ENCODE measurements around the gene FGFBP1. TPM values are rescaled to one million over a fixed set of nuclear protein-coding genes. Genes with fewer than 3 reads are reported as not detected.

FGFBP1 gene
- total RNA-seq, 1 experiment from 2014 or later: 30.8 TPM

GRCh38 chr4:15928883-15929282, 9.7 kb downstream of the FGFBP1 start:
- H3F3A ChIP-seq (ENCODE audit: insufficient read depth, low read depth): no peaks in the 10 kb centered on the region
- POLR2A ChIA-PET (ENCODE audit: unreplicated experiment): no interaction called here
- no peak overlapping the region for H3K4me2 ChIP-seq
- intact Hi-C loops (cut with micrococcal nuclease; ENCODE audit: unreplicated experiment): no loop called here
- no peaks in the 10 kb centered on the region for H3K9me2 ChIP-seq (ENCODE audit: insufficient read depth)
- DNase-seq: no peak
- H3K4me1 ChIP-seq (replicated peaks; ENCODE audit: insufficient read depth): no peaks in the 10 kb centered on the region
- no peaks in the 10 kb centered on the region for H3K36me3 ChIP-seq (ENCODE audit: low read depth)
- H3K27ac ChIP-seq: no peak overlapping the region
- no peaks in the 10 kb centered on the region for H3K27me3 ChIP-seq (ENCODE audit: insufficient read depth, low read depth)
- CTCF ChIA-PET: no interaction called here
- no peaks in the 10 kb centered on the region for H3K9me3 ChIP-seq (ENCODE audit: insufficient read depth, low read depth)
- no peaks in the 10 kb centered on the region for H3K79me2 ChIP-seq (ENCODE audit: low read depth)
- H2AFZ ChIP-seq: no peak overlapping the region
- H4K20me1 ChIP-seq (ENCODE audit: insufficient read depth): no peaks in the 10 kb centered on the region
- no TSS peak for BruUV-seq (replicated peaks)
- no peak for TF ChIP-seq EZH2 (IDR thresholded peaks at IDR 0.05; ENCODE audit: low read depth)
- TF ChIP-seq, protein P1, sequence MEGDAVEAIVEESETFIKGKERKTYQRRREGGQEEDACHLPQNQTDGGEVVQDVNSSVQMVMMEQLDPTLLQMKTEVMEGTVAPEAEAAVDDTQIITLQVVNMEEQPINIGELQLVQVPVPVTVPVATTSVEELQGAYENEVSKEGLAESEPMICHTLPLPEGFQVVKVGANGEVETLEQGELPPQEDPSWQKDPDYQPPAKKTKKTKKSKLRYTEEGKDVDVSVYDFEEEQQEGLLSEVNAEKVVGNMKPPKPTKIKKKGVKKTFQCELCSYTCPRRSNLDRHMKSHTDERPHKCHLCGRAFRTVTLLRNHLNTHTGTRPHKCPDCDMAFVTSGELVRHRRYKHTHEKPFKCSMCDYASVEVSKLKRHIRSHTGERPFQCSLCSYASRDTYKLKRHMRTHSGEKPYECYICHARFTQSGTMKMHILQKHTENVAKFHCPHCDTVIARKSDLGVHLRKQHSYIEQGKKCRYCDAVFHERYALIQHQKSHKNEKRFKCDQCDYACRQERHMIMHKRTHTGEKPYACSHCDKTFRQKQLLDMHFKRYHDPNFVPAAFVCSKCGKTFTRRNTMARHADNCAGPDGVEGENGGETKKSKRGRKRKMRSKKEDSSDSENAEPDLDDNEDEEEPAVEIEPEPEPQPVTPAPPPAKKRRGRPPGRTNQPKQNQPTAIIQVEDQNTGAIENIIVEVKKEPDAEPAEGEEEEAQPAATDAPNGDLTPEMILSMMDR (conservative IDR thresholded peaks at IDR 0.05): no peak
- no peak overlapping the region for H3K4me3 ChIP-seq

- POLR2A ChIA-PET (ENCODE audit: unreplicated experiment): no interaction called here
- intact Hi-C loops (cut with micrococcal nuclease; ENCODE audit: unreplicated experiment): no loop called here
- Histone ChIP-seq H3K4me3 (no peak overlapping the region), H3F3A (ENCODE audit: insufficient read depth, low read depth) (peaks cover 5% of the 10 kb centered on the region; the same call in 1 of the 2 replicates), H4K20me1 (ENCODE audit: insufficient read depth) (no peaks in the 10 kb centered on the region), H3K27ac (no peak overlapping the region), H3K9me2 (ENCODE audit: insufficient read depth) (no peaks in the 10 kb centered on the region), H3K4me1 (replicated peaks; ENCODE audit: insufficient read depth) (peaks cover 9% of the 10 kb centered on the region), H3K27me3 (ENCODE audit: insufficient read depth, low read depth) (no peaks in the 10 kb centered on the region), H3K36me3 (ENCODE audit: low read depth) (no peaks in the 10 kb centered on the region), H3K79me2 (ENCODE audit: low read depth) (no peaks in the 10 kb centered on the region), H2AFZ (no peak overlapping the region), H3K4me2 (no peak overlapping the region), H3K9me3 (ENCODE audit: insufficient read depth, low read depth) (no peaks in the 10 kb centered on the region)
- no peak for DNase-seq
- TF ChIP-seq, protein P1 (conservative IDR thresholded peaks at IDR 0.05): no peak
- no peak for TF ChIP-seq EZH2 (IDR thresholded peaks at IDR 0.05; ENCODE audit: low read depth)
- CTCF ChIA-PET: no interaction called here
- no TSS peak for BruUV-seq (replicated peaks)
Measured at GRCh38 chr4:15926486-15926885, 12.1 kb downstream of the FGFBP1 start.

- no peaks in the 10 kb centered on the region for H3K36me3 ChIP-seq (ENCODE audit: low read depth)
- H4K20me1 ChIP-seq (ENCODE audit: insufficient read depth): no peaks in the 10 kb centered on the region
- peaks cover 16% of the 10 kb centered on the region for H3K4me1 ChIP-seq (replicated peaks; ENCODE audit: insufficient read depth)
- H3K9me3 ChIP-seq (ENCODE audit: insufficient read depth, low read depth): no peaks in the 10 kb centered on the region
- DNase-seq: no peak
- no peak overlapping the region for H3K27ac ChIP-seq
- no peaks in the 10 kb centered on the region for H3K9me2 ChIP-seq (ENCODE audit: insufficient read depth)
- H3K4me2 ChIP-seq: no peak overlapping the region
- no TSS peak for BruUV-seq (replicated peaks)
- H3K4me3 ChIP-seq: no peak overlapping the region
- intact Hi-C loops (cut with micrococcal nuclease; ENCODE audit: unreplicated experiment): no loop called here
- peaks cover 10% of the 10 kb centered on the region for H3F3A ChIP-seq (ENCODE audit: insufficient read depth, low read depth)
- no peaks in the 10 kb centered on the region for H3K79me2 ChIP-seq (ENCODE audit: low read depth)
- no peak overlapping the region for H2AFZ ChIP-seq
- no peaks in the 10 kb centered on the region for H3K27me3 ChIP-seq (ENCODE audit: insufficient read depth, low read depth)
- ChIA-PET POLR2A (ENCODE audit: unreplicated experiment) (no interaction called here), CTCF (no interaction called here)
- no peak for TF ChIP-seq EZH2 (IDR thresholded peaks at IDR 0.05; ENCODE audit: low read depth)
- TF ChIP-seq, protein P1 (conservative IDR thresholded peaks at IDR 0.05): no peak
Measured at GRCh38 chr4:15925830-15926229, 12.7 kb downstream of the FGFBP1 start.
